Measurements from ENCODE around the gene SCLY. TPM values are rescaled to one million over a fixed set of nuclear protein-coding genes. Genes with fewer than 3 reads are reported as not detected.

Gene SCLY
- total RNA-seq, 1 experiment from 2014 or later: 21.7 TPM

DNA sequence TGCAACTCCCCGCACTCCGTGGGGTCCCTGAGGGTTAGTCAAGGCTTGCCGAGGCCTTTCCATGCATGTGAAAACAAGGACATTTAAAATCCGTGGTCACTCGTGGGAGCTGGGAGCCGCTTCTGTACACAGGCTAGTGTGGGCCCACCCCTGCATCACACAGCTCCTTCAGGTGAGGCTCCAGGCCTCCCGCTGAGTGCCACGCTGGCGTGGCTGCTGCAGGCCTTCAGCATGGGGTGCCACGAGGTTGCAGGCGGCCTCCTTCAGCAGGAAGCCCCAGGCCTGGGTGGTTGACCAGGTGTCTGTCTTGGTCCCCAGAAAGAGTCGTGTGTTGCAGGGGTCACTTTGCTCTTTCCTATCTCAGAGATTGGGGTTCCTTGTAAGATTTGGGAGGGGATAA, 84.2 kb downstream of the SCLY start:
- POLR2A ChIA-PET: no interaction called here
- intact Hi-C loops (cut with micrococcal nuclease; ENCODE audit: unreplicated experiment): no loop called here
- CTCF ChIA-PET: no interaction called here

DNA sequence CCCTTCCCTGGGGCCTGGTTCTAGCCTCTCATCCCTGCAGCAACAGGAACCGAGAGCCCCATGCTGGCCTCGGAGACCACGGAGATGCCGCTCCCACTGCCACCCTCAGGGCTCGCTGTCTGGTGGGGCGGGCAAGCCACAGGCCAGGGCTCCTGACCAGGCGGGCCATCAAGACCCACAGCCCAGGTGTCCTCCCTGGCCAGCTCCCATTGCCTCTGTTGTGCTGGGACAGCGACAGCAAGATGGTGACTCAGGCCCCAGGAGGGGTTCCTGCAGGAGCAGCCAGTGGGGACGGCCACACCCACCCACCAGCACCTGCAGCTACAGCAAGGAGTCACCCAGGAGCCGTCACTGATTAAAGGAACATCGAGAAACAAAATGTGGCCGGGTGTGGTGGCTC, 85.0 kb downstream of the SCLY start:
- Histone ChIP-seq H3K9me3 (no peaks in the 10 kb centered on the region), H3K4me1 (no peaks in the 10 kb centered on the region), H3K27me3 (replicated peaks; ENCODE audit: control insufficient read depth, insufficient read depth, low read length) (no peaks in the 10 kb centered on the region), H3K4me3 (ENCODE audit: low read depth, low read length) (no peak overlapping the region), H3K36me3 (ENCODE audit: control insufficient read depth, insufficient read depth, low read length) (no peaks in the 10 kb centered on the region)
- H3K4me1 Mint-ChIP-seq (ENCODE audit: low read depth, unreplicated experiment): no peaks in the 10 kb centered on the region
- H3K27me3 Mint-ChIP-seq (ENCODE audit: insufficient read depth, unreplicated experiment): no peaks in the 10 kb centered on the region
- intact Hi-C loops (cut with micrococcal nuclease; ENCODE audit: unreplicated experiment): no loop called here
- no peak overlapping the region for H3K27ac Mint-ChIP-seq (ENCODE audit: unreplicated experiment)
- DNase-seq: no peak
- no peak overlapping the region for H3K4me3 Mint-ChIP-seq (ENCODE audit: unreplicated experiment)
- no peaks in the 10 kb centered on the region for H3K36me3 Mint-ChIP-seq (ENCODE audit: insufficient read depth, unreplicated experiment)
- TF ChIP-seq, protein P1, sequence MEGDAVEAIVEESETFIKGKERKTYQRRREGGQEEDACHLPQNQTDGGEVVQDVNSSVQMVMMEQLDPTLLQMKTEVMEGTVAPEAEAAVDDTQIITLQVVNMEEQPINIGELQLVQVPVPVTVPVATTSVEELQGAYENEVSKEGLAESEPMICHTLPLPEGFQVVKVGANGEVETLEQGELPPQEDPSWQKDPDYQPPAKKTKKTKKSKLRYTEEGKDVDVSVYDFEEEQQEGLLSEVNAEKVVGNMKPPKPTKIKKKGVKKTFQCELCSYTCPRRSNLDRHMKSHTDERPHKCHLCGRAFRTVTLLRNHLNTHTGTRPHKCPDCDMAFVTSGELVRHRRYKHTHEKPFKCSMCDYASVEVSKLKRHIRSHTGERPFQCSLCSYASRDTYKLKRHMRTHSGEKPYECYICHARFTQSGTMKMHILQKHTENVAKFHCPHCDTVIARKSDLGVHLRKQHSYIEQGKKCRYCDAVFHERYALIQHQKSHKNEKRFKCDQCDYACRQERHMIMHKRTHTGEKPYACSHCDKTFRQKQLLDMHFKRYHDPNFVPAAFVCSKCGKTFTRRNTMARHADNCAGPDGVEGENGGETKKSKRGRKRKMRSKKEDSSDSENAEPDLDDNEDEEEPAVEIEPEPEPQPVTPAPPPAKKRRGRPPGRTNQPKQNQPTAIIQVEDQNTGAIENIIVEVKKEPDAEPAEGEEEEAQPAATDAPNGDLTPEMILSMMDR (IDR thresholded peaks at IDR 0.05; ENCODE audit: insufficient read depth in 1 of 2, low read depth in 1 of 2, low read length in 1 of 2, severe bottlenecking in 1 of 2, unreplicated experiment in 1 of 2): no peak
- no TSS peak for BruUV-seq (replicated peaks)
- ChIA-PET POLR2A (no interaction called here), CTCF (no interaction called here)
- no peaks in the 10 kb centered on the region for H3K9me3 Mint-ChIP-seq (ENCODE audit: unreplicated experiment)

More for the DNA sequence above, 84.2 kb downstream of the SCLY start:
- Histone ChIP-seq H3K4me3 (ENCODE audit: low read depth, low read length) (no peak overlapping the region), H3K27me3 (replicated peaks; ENCODE audit: control insufficient read depth, insufficient read depth, low read length) (no peaks in the 10 kb centered on the region), H3K9me3 (no peaks in the 10 kb centered on the region), H3K4me1 (no peaks in the 10 kb centered on the region), H3K36me3 (ENCODE audit: control insufficient read depth, insufficient read depth, low read length) (no peaks in the 10 kb centered on the region)
- Mint-ChIP-seq H3K9me3 (ENCODE audit: unreplicated experiment) (no peaks in the 10 kb centered on the region), H3K4me3 (ENCODE audit: unreplicated experiment) (no peak overlapping the region), H3K27ac (ENCODE audit: unreplicated experiment) (no peak overlapping the region), H3K36me3 (ENCODE audit: insufficient read depth, unreplicated experiment) (no peaks in the 10 kb centered on the region), H3K4me1 (ENCODE audit: low read depth, unreplicated experiment) (no peaks in the 10 kb centered on the region), H3K27me3 (ENCODE audit: insufficient read depth, unreplicated experiment) (no peaks in the 10 kb centered on the region)
- no TSS peak for BruUV-seq (replicated peaks)
- no peak for DNase-seq
- TF ChIP-seq, protein P1 (IDR thresholded peaks at IDR 0.05; ENCODE audit: insufficient read depth in 1 of 2, low read depth in 1 of 2, low read length in 1 of 2, severe bottlenecking in 1 of 2, unreplicated experiment in 1 of 2): no peak

DNA sequence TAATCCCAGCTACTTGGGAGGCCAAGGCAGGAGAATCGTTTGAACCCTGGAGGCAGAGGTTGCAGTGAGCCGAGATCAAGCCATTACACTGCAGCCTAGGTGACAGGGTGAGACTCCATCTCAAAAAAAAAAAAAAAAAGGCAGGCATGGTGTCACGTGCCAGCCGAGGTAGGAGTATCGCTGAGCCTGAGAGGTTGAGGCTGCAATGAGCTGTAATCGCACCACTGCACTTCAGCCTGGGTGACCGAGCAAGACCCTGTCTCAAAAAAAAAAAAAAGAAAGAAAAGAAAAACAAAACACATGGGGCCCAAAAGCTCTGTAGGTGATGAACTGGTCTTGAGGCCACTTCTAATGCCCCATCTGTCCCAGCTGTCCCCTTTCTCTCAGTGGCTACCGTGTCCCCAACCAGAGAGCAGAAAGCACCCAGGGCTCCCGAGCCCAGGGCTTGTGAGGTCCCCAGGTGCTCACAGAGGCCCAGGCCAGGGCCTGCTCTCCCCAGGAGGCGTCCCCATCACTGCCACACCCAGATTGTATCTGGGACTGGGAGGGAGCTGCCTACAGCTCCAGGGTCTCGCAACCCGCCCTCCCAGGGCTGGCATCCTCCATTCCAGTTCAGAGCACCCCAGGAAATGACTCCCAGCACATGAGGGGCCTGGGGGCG, 86.2 kb downstream of the SCLY start:
- no peak for DNase-seq
- Mint-ChIP-seq H3K36me3 (ENCODE audit: insufficient read depth, unreplicated experiment) (no peaks in the 10 kb centered on the region), H3K4me3 (ENCODE audit: unreplicated experiment) (no peak overlapping the region), H3K4me1 (ENCODE audit: low read depth, unreplicated experiment) (no peaks in the 10 kb centered on the region), H3K27ac (ENCODE audit: unreplicated experiment) (no peak overlapping the region), H3K27me3 (ENCODE audit: insufficient read depth, unreplicated experiment) (no peaks in the 10 kb centered on the region), H3K9me3 (ENCODE audit: unreplicated experiment) (no peaks in the 10 kb centered on the region)
- no TSS peak for BruUV-seq (replicated peaks)
- intact Hi-C loops (cut with micrococcal nuclease; ENCODE audit: unreplicated experiment): no loop called here
- Histone ChIP-seq H3K4me3 (ENCODE audit: low read depth, low read length) (no peak overlapping the region), H3K36me3 (ENCODE audit: control insufficient read depth, insufficient read depth, low read length) (no peaks in the 10 kb centered on the region), H3K4me1 (no peaks in the 10 kb centered on the region), H3K9me3 (no peaks in the 10 kb centered on the region), H3K27me3 (replicated peaks; ENCODE audit: control insufficient read depth, insufficient read depth, low read length) (no peaks in the 10 kb centered on the region)
- POLR2A ChIA-PET: no interaction called here
- TF ChIP-seq, protein P1 (IDR thresholded peaks at IDR 0.05; ENCODE audit: insufficient read depth in 1 of 2, low read depth in 1 of 2, low read length in 1 of 2, severe bottlenecking in 1 of 2, unreplicated experiment in 1 of 2): no peak
- CTCF ChIA-PET: interaction anchor here (0.6 to 0.7 kb wide), 2 partner anchors 93 to 675 kb away, joined by 3 to 4 read pairs; no protein-coding TSS in a partner anchor

Data from Caco-2 (cell line).